GM06990 (cell line): Measurements from ENCODE around the gene CCDC78.
A peak's percentile ranks its signal among the peaks of the same experiment; 100 is the strongest.
"Not testable (repeated sequence)": the region's sequence is repeated elsewhere in the genome, so short reads cannot be mapped to it uniquely, and the experiment has no call there.

ENCODE experiments used
- DNase-seq: peaks from one replicate; pipeline ENCODE4 v3.0.0-alpha.2; 2011; ENCODE audit not compliant: insufficient read length; ENCODE audit errors: extremely low read depth
- H3K27me3 ChIP-seq: replicated peaks from 2 replicates; pipeline ENCODE4 v1.6.0; 2011; ENCODE audit warnings: low read length; ENCODE audit not compliant: control insufficient read depth, insufficient read depth
- H3K36me3 ChIP-seq: 2 replicates; pipeline ENCODE4 v1.5.1; 2011; ENCODE audit warnings: low read length; ENCODE audit not compliant: control insufficient read depth, insufficient read depth
- H3K4me3 ChIP-seq: replicated peaks from 2 replicates; pipeline ENCODE4 v1.5.1; 2011; ENCODE audit warnings: low read depth, mild to moderate bottlenecking, control low read depth, low read length
- CTCF ChIP-seq: IDR thresholded peaks from 2 replicates; pipeline ENCODE4 v1.5.1; 2011; ENCODE audit warnings: low read length, control low read depth, mild to moderate bottlenecking, inconsistent platforms; ENCODE audit not compliant: insufficient read depth, poor library complexity, severe bottlenecking

CCDC78 gene

DNA sequence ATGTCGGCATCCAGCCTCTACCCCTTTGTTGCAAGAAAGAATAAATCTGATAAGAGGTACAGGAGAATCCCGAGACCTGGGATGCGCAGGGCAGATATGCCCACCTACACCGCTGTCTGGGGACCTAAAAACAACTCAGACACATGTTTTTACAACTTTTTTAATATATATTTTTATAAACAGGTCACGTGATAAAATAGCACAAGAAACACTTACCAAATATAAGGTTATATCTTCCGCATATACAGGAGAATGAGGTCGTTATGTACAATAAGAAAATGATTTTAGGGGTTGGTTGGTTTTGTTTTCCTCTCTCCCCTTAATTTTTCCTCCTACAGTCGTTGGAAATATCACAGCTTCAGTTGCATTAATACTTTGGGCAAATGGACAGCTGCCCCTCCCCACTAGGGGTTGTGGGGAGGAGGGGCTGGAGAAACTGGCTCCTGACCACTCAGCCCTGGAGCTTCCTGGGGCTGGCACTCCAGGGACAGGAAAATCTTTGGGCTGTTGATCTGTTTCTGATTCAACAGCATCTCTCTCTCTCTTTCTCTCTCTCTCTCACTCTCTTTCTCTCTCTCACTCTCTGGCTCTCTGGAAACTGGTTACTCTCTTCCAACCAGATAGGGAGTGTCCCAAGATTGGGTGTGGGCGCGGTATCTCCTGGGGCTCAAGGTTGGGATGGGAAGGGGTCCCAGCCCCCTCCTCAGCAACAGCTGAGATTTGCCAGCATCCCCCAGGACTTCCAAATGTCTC, 33.7 kb downstream of the CCDC78 start:
- no peaks in the 10 kb centered on the region; the same call in 1 of the 2 replicates for H3K27me3 ChIP-seq
- DNase-seq = no peak
- H3K4me3 ChIP-seq = no peak overlapping the region
- peaks cover 2% of the 10 kb centered on the region for H3K36me3 ChIP-seq
- no peak for TF ChIP-seq CTCF

GRCh38 chr16:691242-691641, 35.0 kb downstream of the CCDC78 start:
- peaks cover 12% of the 10 kb centered on the region for H3K36me3 ChIP-seq
- not testable (repeated sequence) for DNase-seq, H3K4me3 ChIP-seq, H3K27me3 ChIP-seq

DNA sequence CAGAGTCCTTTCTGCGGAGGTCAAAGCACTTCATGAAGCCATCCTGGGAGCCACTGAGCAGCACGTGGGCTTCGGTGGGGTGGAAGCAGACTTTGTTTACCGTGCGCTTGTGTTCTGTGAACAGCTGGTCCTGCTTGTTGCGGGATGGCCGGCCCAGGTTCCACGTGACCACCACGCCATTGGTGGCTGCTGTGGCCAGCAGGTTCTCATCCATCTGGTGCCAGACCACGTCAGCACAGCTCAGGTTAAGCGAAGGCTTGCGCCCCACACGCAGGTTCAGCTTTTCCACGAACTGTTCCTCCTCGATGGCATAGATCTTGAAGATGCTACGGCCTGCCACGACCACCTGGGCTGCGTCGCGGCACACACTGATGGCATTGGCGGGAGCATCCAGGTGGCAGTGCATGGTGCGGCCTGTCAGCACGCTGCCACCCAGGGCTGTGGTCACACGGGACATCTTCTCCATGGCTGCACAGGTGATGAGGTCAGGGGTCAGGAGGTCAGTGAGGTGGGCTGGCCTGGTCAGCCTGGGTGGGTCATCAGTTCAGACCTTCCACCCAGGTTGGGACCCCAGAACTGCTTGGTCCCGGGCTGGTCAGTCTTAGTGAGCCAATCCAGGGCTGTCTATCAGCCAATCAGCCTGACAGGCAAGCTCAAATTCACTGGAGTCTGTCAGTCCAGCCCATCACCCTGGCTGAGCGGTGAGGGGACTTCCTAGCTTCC, 36.9 kb downstream of the CCDC78 start:
- TF ChIP-seq CTCF = no peak
- H3K27me3 ChIP-seq = no peaks in the 10 kb centered on the region
- H3K36me3 ChIP-seq = peaks cover 21% of the 10 kb centered on the region
- H3K4me3 ChIP-seq = peak overlapping the region; percentile 97
- DNase-seq = no peak

DNA sequence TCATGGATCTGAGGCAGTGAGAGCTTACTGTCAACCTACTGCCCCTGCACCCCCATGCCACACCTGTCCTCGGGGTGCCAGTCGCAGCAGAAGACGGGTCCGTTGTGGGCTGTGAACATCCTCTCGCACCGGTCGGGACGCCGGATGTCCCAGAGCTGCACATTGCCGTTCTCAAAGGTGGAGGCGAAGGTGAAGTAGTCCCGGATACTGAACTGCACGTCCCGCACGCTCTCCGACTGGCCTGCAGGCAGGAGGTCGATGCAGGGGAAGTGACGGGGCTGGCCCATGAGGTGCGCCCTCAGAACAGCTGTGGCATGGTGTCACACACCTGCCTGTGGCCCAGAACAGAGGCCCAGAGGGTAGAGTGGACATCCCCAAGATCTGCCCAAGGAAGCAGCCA, 38.7 kb downstream of the CCDC78 start:
- Histone ChIP-seq H3K36me3 (peaks cover 26% of the 10 kb centered on the region), H3K27me3 (no peaks in the 10 kb centered on the region), H3K4me3 (no peak overlapping the region)
- no peak for DNase-seq
- no peak for TF ChIP-seq CTCF

DNA sequence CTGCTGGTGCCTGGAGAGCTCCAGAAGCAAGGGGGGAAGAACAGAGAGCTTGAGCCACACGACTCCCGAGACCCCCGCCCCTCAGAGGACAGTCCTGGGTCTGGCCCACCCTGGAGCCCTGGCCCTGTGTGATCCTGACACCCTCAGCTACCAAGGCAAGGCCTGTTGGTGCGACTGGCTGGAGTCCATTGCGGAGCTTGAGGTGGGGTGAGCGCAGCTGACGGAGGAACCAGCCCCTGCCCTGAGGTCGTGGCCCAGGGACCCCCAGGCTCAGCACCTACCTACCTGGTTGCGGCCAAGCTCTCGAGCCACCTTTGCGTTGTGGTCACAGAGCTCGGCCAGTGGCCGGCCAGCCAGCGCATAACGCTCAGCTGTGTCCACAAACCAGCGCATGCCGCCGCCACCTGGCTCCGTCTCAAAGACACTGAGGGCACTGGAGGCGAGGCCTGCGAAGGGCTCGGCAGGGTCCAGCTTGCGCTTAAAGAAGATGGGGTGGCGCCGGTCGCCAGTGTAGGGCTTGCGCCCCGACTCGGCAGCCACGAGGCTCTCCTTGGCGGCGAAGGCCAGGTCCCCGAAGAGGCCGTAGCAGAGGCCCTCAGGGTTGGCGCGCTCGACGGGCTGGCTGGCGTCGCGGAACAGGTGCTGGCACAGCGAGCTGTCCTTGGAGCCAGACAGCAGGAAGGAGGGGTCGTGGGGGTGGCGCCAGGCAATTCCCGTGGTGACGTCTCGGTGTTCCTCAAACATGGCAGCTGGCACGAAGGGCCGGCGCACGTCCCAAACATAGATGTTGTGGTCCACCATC, 39.6 kb downstream of the CCDC78 start:
- H3K27me3 ChIP-seq = no peaks in the 10 kb centered on the region
- H3K4me3 ChIP-seq = no peak overlapping the region
- no peak for DNase-seq
- peaks cover 34% of the 10 kb centered on the region for H3K36me3 ChIP-seq
- TF ChIP-seq CTCF = no peak

- DNase-seq = no peak
- peaks cover 37% of the 10 kb centered on the region for H3K36me3 ChIP-seq
- H3K4me3 ChIP-seq = no peak overlapping the region
- H3K27me3 ChIP-seq = no peaks in the 10 kb centered on the region
- peak; percentile 11 for TF ChIP-seq CTCF
Measured at GRCh38 chr16:685967-686366, 40.3 kb downstream of the CCDC78 start.
